Activated T-cell treated with anti-CD3 and anti-CD28 coated beads, Interleukin-2, amount 50 U/mL, for 24 hours (primary cell): ENCODE data around the gene ENOSF1.
"Not testable (repeated sequence)": the region's sequence is repeated elsewhere in the genome, so short reads cannot be mapped to it uniquely, and the experiment has no call there.

Experiments used
- DNase-seq: peaks from one replicate; pipeline ENCODE4 v3.0.0-alpha.2; 2020
- H3K27ac Mint-ChIP-seq: 2 replicates; pipeline ENCODE4 v1.8.0; 2020; ENCODE audit warnings: mild to moderate bottlenecking, mixed read lengths
- H3K27me3 Mint-ChIP-seq: 2 replicates; pipeline ENCODE4 v1.8.0; 2020; ENCODE audit warnings: mixed read lengths
- H3K36me3 Mint-ChIP-seq: 2 replicates; pipeline ENCODE4 v1.8.0; 2020; ENCODE audit warnings: low read depth, mixed read lengths
- H3K4me1 Mint-ChIP-seq: 2 replicates; pipeline ENCODE4 v1.8.0; 2020; ENCODE audit warnings: low read depth, mixed read lengths
- H3K4me3 Mint-ChIP-seq: 2 replicates; pipeline ENCODE4 v1.8.0; 2020; ENCODE audit warnings: mild to moderate bottlenecking, moderate library complexity, mixed read lengths
- H3K9me3 Mint-ChIP-seq: 2 replicates; pipeline ENCODE4 v1.8.0; 2020; ENCODE audit warnings: mixed read lengths

Gene ENOSF1

GRCh38 chr18:686339-687111, 25.9 kb downstream of the ENOSF1 start:
- peak overlapping the region; percentile 42 for H3K27ac Mint-ChIP-seq
- H3K4me1 Mint-ChIP-seq, result peaks cover 19% of the 10 kb centered on the region
- H3K36me3 Mint-ChIP-seq, result peaks cover 96% of the 10 kb centered on the region
- no peaks in the 10 kb centered on the region for H3K27me3 Mint-ChIP-seq
- no peak overlapping the region for H3K4me3 Mint-ChIP-seq
- no peaks in the 10 kb centered on the region for H3K9me3 Mint-ChIP-seq
- DNase-seq, result no peak

- Mint-ChIP-seq H3K27ac (no peak overlapping the region), H3K36me3 (peaks cover 98% of the 10 kb centered on the region), H3K27me3 (no peaks in the 10 kb centered on the region), H3K4me1 (peaks cover 21% of the 10 kb centered on the region), H3K9me3 (no peaks in the 10 kb centered on the region), H3K4me3 (no peak overlapping the region)
- DNase-seq, result no peak
Measured at GRCh38 chr18:685438-685837, 27.0 kb downstream of the ENOSF1 start.

GRCh38 chr18:683531-683930, 28.9 kb downstream of the ENOSF1 start:
- Mint-ChIP-seq H3K27me3 (no peaks in the 10 kb centered on the region), H3K4me1 (peaks cover 21% of the 10 kb centered on the region), H3K36me3 (peaks cover 97% of the 10 kb centered on the region), H3K4me3 (no peak overlapping the region), H3K27ac (no peak overlapping the region), H3K9me3 (no peaks in the 10 kb centered on the region)
- no peak for DNase-seq

- peak overlapping the region; percentile 88 for H3K27ac Mint-ChIP-seq
Measured at GRCh38 chr18:682833-683232, 29.6 kb downstream of the ENOSF1 start.

GRCh38 chr18:682416-682815, 30.0 kb downstream of the ENOSF1 start:
- not testable (repeated sequence) for H3K9me3 Mint-ChIP-seq, DNase-seq, H3K4me3 Mint-ChIP-seq, H3K27me3 Mint-ChIP-seq
- peak overlapping the region; percentile 88 for H3K27ac Mint-ChIP-seq
- H3K36me3 Mint-ChIP-seq, result peaks cover 97% of the 10 kb centered on the region
- peaks cover 21% of the 10 kb centered on the region for H3K4me1 Mint-ChIP-seq

More at GRCh38 chr18:682833-683232, 29.6 kb downstream of the ENOSF1 start:
- Mint-ChIP-seq H3K36me3 (peaks cover 97% of the 10 kb centered on the region), H3K4me1 (peaks cover 21% of the 10 kb centered on the region), H3K4me3 (no peak overlapping the region), H3K27me3 (no peaks in the 10 kb centered on the region), H3K9me3 (no peaks in the 10 kb centered on the region)
- no peak for DNase-seq

- no peaks in the 10 kb centered on the region for H3K9me3 Mint-ChIP-seq
- peak overlapping the region; percentile 13 for H3K4me3 Mint-ChIP-seq
- peak overlapping the region; percentile 88 for H3K27ac Mint-ChIP-seq
- no peak for DNase-seq
- H3K36me3 Mint-ChIP-seq, result peaks cover 97% of the 10 kb centered on the region
- no peaks in the 10 kb centered on the region for H3K27me3 Mint-ChIP-seq
- peaks cover 21% of the 10 kb centered on the region for H3K4me1 Mint-ChIP-seq
Measured at GRCh38 chr18:681985-682384, 30.4 kb downstream of the ENOSF1 start.

GRCh38 chr18:680392-680791, 32.0 kb downstream of the ENOSF1 start:
- Mint-ChIP-seq H3K36me3 (peaks cover 97% of the 10 kb centered on the region), H3K4me1 (peaks cover 21% of the 10 kb centered on the region), H3K27me3 (no peaks in the 10 kb centered on the region), H3K4me3 (no peak overlapping the region), H3K9me3 (no peaks in the 10 kb centered on the region), H3K27ac (peak overlapping the region; percentile 1)
- no peak for DNase-seq

- DNase-seq, result no peak
- no peaks in the 10 kb centered on the region for H3K27me3 Mint-ChIP-seq
- H3K27ac Mint-ChIP-seq, result peak overlapping the region; percentile 35
- no peaks in the 10 kb centered on the region for H3K9me3 Mint-ChIP-seq
- peaks cover 21% of the 10 kb centered on the region for H3K4me1 Mint-ChIP-seq
- no peak overlapping the region for H3K4me3 Mint-ChIP-seq
- H3K36me3 Mint-ChIP-seq, result peaks cover 97% of the 10 kb centered on the region
Measured at GRCh38 chr18:679516-679915, 32.9 kb downstream of the ENOSF1 start.

- DNase-seq, result no peak
- Mint-ChIP-seq H3K9me3 (no peaks in the 10 kb centered on the region), H3K4me1 (peaks cover 20% of the 10 kb centered on the region), H3K27me3 (no peaks in the 10 kb centered on the region), H3K27ac (peak overlapping the region; percentile 55), H3K36me3 (peaks cover 97% of the 10 kb centered on the region), H3K4me3 (no peak overlapping the region)
Measured at GRCh38 chr18:678482-679182, 33.8 kb downstream of the ENOSF1 start.

- Mint-ChIP-seq H3K9me3 (no peaks in the 10 kb centered on the region), H3K27ac (peak overlapping the region; percentile 7), H3K4me1 (peaks cover 14% of the 10 kb centered on the region), H3K36me3 (peaks cover 97% of the 10 kb centered on the region), H3K27me3 (no peaks in the 10 kb centered on the region), H3K4me3 (no peak overlapping the region)
- no peak for DNase-seq
Measured at GRCh38 chr18:677951-678381, 34.5 kb downstream of the ENOSF1 start.

GRCh38 chr18:677145-677544, 35.3 kb downstream of the ENOSF1 start:
- no peaks in the 10 kb centered on the region for H3K27me3 Mint-ChIP-seq
- H3K36me3 Mint-ChIP-seq, result peaks cover 98% of the 10 kb centered on the region
- no peak overlapping the region for H3K4me3 Mint-ChIP-seq
- H3K9me3 Mint-ChIP-seq, result no peaks in the 10 kb centered on the region
- peak overlapping the region; percentile 1 for H3K27ac Mint-ChIP-seq
- H3K4me1 Mint-ChIP-seq, result peaks cover 8% of the 10 kb centered on the region
- DNase-seq, result no peak

- H3K4me1 Mint-ChIP-seq, result peaks cover 4% of the 10 kb centered on the region
- H3K9me3 Mint-ChIP-seq, result no peaks in the 10 kb centered on the region
- no peaks in the 10 kb centered on the region for H3K27me3 Mint-ChIP-seq
- peaks cover 98% of the 10 kb centered on the region for H3K36me3 Mint-ChIP-seq
- H3K4me3 Mint-ChIP-seq, result no peak overlapping the region
- peak overlapping the region; percentile 1 for H3K27ac Mint-ChIP-seq
- DNase-seq, result no peak
Measured at GRCh38 chr18:676736-677135, 35.7 kb downstream of the ENOSF1 start.

- Mint-ChIP-seq H3K27me3 (no peaks in the 10 kb centered on the region), H3K27ac (peak overlapping the region; percentile 42), H3K4me3 (no peak overlapping the region), H3K36me3 (peaks cover 98% of the 10 kb centered on the region), H3K9me3 (no peaks in the 10 kb centered on the region), H3K4me1 (no peaks in the 10 kb centered on the region)
- no peak for DNase-seq
Measured at GRCh38 chr18:676069-676468, 36.4 kb downstream of the ENOSF1 start.

GRCh38 chr18:675307-675706, 37.1 kb downstream of the ENOSF1 start:
- H3K9me3 Mint-ChIP-seq, result no peaks in the 10 kb centered on the region
- H3K4me3 Mint-ChIP-seq, result no peak overlapping the region
- H3K27me3 Mint-ChIP-seq, result no peaks in the 10 kb centered on the region
- H3K4me1 Mint-ChIP-seq, result no peaks in the 10 kb centered on the region
- peak; percentile 22 for DNase-seq
- H3K27ac Mint-ChIP-seq, result no peak overlapping the region
- H3K36me3 Mint-ChIP-seq, result peaks cover 99% of the 10 kb centered on the region

- no peak overlapping the region for H3K4me3 Mint-ChIP-seq
- peaks cover 100% of the 10 kb centered on the region for H3K36me3 Mint-ChIP-seq
Measured at GRCh38 chr18:673769-674168, 38.7 kb downstream of the ENOSF1 start.

More at GRCh38 chr18:673769-674168, 38.7 kb downstream of the ENOSF1 start:
- Mint-ChIP-seq H3K27me3 (no peaks in the 10 kb centered on the region), H3K4me1 (no peaks in the 10 kb centered on the region), H3K27ac (no peak overlapping the region), H3K9me3 (no peaks in the 10 kb centered on the region)
- DNase-seq, result no peak
